PC-9 (cell line): ENCODE data around the gene SLC22A31.

Source experiments
- EZH2 ChIP-seq: fragments of 200-600 bp; sonication (generic); IDR thresholded peaks from 2 replicates; pipeline ENCODE4 v1.8.0; 2017; ENCODE audit warnings: antibody characterized with exemption, low read depth
- TF ChIP-seq, protein P1 (sequence below): fragments of 200-600 bp; sonication (generic); conservative IDR thresholded peaks from 2 replicates; pipeline ENCODE4 v1.6.1; 2017; ENCODE audit warnings: mixed run types, antibody characterized with exemption, mild to moderate bottlenecking, moderate library complexity

DNA sequence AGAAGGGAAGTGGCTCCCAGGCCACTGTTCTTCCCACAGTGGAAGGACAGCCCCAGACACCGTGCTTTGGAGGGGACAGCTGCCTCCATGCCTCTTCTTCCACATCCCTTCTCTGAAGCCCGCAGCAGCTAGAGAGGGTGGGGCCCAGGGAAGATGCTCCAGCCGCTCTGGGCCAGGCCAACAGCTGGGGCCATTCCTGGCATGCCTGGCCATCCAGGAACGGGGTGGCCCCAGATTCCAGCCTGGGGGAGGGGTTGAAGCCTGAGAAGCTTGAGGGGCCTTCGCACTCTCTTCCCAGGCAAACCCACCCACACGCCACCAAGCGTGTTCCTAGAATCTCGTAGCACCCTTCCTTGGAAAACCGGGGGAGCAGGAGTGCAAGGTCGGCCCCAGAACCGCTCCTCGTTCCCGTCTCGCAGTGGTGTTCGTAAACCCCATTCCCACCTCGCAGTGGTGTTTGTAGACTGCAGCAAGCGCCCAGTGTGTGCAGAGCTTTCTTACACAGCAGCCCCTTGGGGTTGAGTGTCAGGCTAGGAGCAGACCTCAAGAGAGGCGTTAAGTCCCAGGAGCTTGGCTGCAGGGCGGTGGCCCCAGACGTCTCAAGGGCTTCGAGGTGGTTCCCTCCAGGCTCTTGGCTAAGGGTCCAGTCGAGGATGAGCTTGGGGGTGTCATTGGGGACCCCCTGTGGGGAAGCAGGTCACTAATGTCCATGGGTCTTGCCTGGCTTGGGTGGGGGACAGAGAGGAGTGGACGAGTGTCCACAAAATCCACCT is 26.1 kb downstream of the SLC22A31 start:
- TF ChIP-seq, protein P1, sequence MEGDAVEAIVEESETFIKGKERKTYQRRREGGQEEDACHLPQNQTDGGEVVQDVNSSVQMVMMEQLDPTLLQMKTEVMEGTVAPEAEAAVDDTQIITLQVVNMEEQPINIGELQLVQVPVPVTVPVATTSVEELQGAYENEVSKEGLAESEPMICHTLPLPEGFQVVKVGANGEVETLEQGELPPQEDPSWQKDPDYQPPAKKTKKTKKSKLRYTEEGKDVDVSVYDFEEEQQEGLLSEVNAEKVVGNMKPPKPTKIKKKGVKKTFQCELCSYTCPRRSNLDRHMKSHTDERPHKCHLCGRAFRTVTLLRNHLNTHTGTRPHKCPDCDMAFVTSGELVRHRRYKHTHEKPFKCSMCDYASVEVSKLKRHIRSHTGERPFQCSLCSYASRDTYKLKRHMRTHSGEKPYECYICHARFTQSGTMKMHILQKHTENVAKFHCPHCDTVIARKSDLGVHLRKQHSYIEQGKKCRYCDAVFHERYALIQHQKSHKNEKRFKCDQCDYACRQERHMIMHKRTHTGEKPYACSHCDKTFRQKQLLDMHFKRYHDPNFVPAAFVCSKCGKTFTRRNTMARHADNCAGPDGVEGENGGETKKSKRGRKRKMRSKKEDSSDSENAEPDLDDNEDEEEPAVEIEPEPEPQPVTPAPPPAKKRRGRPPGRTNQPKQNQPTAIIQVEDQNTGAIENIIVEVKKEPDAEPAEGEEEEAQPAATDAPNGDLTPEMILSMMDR: no peak
- TF ChIP-seq EZH2: no peak
